Lower leg skin (tissue), 3 donors: Measurements from ENCODE around the gene MFNG.

ENCODE experiments used
- POLR2A ChIP-seq, 2 donors: fragments of 450-650 bp; IDR thresholded peaks; one replicate each; pipeline ENCODE4 v1.6.1; 2016 to 2017; ENCODE audit warnings: antibody characterized with exemption in 2 of 2, mild to moderate bottlenecking in 1 of 2, moderate library complexity in 1 of 2
- TF ChIP-seq, protein P1 (sequence below), 3 donors: fragments of 450-650 bp; IDR thresholded peaks; one replicate each; pipeline ENCODE4 v1.5.1; 2016; ENCODE audit warnings: antibody characterized with exemption in 3 of 3, mild to moderate bottlenecking in 3 of 3, moderate library complexity in 2 of 3

DNA sequence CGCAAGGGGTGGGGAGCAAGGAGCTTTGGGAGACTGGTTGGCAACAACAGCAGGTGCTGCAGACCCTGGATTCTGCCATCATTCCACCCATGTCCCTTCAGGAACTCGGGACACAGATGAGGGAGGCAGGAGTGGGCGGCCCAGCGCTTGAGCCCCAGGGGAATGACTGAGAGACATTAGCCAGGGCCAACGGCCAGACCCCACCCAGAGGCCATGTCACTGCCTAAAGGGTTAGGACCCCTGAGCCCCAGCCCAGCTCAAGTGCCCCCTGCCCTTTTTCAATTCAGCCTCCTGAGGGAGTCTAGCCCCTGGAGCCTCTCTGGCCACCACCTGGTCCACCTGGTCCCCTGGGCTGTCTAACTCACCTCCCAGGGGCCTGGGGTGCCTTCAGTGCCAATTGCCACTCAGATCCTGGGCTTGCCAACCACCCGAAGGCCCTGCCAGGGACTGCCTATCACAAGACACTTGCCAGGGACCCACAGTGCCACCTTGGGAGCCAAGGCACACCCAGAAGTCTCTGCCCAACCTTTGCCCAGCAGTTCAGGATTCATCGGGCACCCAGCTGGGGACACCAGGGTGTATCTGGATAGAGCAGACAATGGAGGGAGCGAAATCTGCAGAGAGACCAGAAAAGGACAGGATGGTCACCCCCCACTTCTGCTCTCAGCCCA lies 16.6 kb downstream of the MFNG start:
- TF ChIP-seq, protein P1, sequence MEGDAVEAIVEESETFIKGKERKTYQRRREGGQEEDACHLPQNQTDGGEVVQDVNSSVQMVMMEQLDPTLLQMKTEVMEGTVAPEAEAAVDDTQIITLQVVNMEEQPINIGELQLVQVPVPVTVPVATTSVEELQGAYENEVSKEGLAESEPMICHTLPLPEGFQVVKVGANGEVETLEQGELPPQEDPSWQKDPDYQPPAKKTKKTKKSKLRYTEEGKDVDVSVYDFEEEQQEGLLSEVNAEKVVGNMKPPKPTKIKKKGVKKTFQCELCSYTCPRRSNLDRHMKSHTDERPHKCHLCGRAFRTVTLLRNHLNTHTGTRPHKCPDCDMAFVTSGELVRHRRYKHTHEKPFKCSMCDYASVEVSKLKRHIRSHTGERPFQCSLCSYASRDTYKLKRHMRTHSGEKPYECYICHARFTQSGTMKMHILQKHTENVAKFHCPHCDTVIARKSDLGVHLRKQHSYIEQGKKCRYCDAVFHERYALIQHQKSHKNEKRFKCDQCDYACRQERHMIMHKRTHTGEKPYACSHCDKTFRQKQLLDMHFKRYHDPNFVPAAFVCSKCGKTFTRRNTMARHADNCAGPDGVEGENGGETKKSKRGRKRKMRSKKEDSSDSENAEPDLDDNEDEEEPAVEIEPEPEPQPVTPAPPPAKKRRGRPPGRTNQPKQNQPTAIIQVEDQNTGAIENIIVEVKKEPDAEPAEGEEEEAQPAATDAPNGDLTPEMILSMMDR (IDR thresholded peaks at IDR 0.05) = no peak
- no peak for TF ChIP-seq POLR2A (IDR thresholded peaks at IDR 0.05)
